AG09309 (cell line): ENCODE measurements around the gene OR5D16.
"Not testable (repeated sequence)": the region's sequence is repeated elsewhere in the genome, so short reads cannot be mapped to it uniquely, and the experiment has no call there.

Experiments used
- DNase-seq: peaks from one replicate; pipeline ENCODE4 v3.0.0-alpha.2; 2010; ENCODE audit warnings: low read depth
- H3K4me3 ChIP-seq: 2 replicates; pipeline ENCODE4 v1.5.1; 2011; ENCODE audit warnings: mild to moderate bottlenecking, low read depth, low read length, moderate library complexity; ENCODE audit not compliant: control insufficient read depth
- TF ChIP-seq, protein P1 (sequence below): IDR thresholded peaks from 2 replicates; pipeline ENCODE4 v1.5.1; 2011; ENCODE audit warnings: mild to moderate bottlenecking, low read depth, low read length, inconsistent platforms; ENCODE audit not compliant: insufficient read depth, control insufficient read depth; ENCODE audit errors: missing control alignments

Gene OR5D16

GRCh38 chr11:55826919-55827318 lies 11.6 kb upstream of the OR5D16 start, which contains the start of gene OR5L2:
Gene OR5L2 (plus strand): TSS chr11:55827219. CDS start chr11:55827219, 0 bp downstream.
- TF ChIP-seq, protein P1, sequence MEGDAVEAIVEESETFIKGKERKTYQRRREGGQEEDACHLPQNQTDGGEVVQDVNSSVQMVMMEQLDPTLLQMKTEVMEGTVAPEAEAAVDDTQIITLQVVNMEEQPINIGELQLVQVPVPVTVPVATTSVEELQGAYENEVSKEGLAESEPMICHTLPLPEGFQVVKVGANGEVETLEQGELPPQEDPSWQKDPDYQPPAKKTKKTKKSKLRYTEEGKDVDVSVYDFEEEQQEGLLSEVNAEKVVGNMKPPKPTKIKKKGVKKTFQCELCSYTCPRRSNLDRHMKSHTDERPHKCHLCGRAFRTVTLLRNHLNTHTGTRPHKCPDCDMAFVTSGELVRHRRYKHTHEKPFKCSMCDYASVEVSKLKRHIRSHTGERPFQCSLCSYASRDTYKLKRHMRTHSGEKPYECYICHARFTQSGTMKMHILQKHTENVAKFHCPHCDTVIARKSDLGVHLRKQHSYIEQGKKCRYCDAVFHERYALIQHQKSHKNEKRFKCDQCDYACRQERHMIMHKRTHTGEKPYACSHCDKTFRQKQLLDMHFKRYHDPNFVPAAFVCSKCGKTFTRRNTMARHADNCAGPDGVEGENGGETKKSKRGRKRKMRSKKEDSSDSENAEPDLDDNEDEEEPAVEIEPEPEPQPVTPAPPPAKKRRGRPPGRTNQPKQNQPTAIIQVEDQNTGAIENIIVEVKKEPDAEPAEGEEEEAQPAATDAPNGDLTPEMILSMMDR: no peak

DNA sequence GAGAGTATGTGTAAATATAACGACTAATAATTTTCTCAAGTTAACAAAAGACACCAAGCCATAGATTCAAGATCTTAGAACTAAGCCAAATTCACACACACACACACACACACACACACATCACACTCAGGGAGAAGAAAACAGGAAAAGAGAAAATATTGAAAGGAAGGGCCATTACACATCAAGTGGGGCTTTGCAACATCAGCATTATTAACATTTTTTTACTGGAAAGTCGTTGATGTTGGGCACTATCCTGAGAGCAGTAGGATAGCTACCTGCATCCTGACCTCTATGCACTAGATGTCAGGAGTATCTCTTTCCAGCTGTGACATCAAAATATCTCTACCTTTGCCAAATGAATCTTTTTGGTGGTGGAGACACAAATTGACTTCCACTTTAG lies 8.9 kb downstream of the OR5D16 start:
- no peak overlapping the region for H3K4me3 ChIP-seq
- DNase-seq: no peak
- TF ChIP-seq, protein P1: no peak

More at GRCh38 chr11:55826919-55827318, 11.6 kb upstream of the OR5D16 start, which contains the start of gene OR5L2:
- H3K4me3 ChIP-seq: no peak within 1 kb of the TSS
- no peak for DNase-seq

DNA sequence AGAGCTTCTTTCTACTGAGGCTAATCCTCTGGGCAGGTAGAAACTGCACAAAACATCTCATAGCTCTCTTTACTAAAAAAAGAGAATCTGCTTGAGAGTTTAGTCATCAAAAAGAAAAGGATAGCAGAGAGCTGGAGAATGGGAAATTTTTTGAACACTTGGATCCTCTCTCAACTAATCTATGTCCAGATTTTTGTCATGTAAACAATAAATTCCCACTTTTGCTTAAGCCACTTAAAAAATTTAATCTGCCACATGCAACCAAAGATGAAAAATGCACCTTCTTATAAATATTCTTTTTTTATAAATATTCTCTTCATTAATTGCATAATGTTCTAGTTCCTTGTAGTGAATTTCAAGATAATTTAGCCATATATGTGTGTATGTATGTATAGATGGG lies 10.5 kb downstream of the OR5D16 start:
- no peak for DNase-seq
- TF ChIP-seq, protein P1: no peak
- no peak overlapping the region for H3K4me3 ChIP-seq

GRCh38 chr11:55852141-55852540 lies 13.6 kb downstream of the OR5D16 start:
- H3K4me3 ChIP-seq: no peak overlapping the region
- TF ChIP-seq, protein P1: no peak
- no peak for DNase-seq

GRCh38 chr11:55854704-55855103 lies 16.2 kb downstream of the OR5D16 start:
- no peak for DNase-seq
- no peak overlapping the region for H3K4me3 ChIP-seq
- TF ChIP-seq, protein P1: no peak

DNA sequence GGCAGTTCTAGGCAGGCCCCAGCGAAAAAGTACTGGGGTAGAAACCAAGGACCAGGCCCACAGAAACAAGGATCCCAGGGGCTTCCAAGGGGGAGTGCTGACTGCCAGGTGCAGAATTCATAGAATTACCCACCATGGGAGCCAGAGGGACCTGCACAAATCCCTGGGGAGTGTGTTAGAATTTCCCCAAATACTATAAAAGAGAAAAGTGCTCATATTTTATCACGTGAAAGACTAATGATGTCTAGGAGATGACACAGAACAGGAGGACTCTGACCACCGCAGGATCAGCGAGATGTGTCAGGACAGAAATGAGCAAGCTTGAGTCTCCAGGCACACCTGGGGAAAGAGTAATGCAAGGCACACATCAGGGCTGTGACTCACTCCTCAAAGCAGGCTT lies 28.8 kb downstream of the OR5D16 start:
- not testable (repeated sequence) for DNase-seq, H3K4me3 ChIP-seq

- not testable (repeated sequence) for DNase-seq, H3K4me3 ChIP-seq
These were observed 34.2 kb downstream of the OR5D16 start for GRCh38 chr11:55872731-55873130.

- not testable (repeated sequence) for DNase-seq, H3K4me3 ChIP-seq
These were observed 34.6 kb downstream of the OR5D16 start for GRCh38 chr11:55873146-55873545.

DNA sequence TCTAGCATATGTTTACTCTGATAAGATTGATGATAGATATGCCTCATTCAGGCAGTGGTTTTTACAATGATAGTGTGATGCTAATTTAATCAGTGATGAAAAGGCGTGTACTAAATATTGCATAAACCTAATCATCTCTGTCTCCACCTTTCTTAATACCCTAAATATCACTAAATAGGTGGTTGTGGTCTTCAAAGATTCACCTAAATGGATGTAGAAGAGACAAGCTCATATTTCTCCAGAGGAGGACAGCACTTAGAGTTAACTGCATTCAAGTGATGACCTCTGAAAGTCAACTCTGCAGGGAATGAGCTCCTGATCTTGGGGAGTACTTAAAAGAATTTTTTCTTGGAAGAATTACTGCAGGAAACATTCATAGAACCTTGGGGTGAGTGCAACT lies 44.4 kb downstream of the OR5D16 start, which contains the start of gene TRIM51:
TRIM51 (plus strand) TSS at position 301 of the 400 bp plus-strand sequence. CDS start 2,132 bp downstream, outside the sequence.
- not testable (repeated sequence) for DNase-seq, H3K4me3 ChIP-seq

DNA sequence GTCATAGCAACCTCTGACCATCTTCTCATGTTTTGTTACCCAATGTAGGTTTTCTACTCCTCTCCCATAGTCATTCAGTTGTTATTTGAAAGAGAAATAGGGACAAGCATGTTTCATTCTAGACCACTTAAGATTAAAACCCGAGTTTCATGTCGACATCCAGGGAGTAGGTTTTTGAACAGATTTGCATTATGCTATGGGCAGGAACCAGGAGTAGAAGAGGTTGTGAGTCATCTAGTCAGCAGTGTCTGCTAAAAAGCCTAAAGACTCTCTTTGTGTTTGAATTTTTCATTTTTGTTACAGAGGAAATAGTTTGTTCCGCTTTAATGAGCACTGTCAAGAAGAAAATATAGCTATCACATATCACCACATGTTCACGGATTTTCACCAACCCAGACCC lies 46.4 kb downstream of the OR5D16 start:
- H3K4me3 ChIP-seq, DNase-seq: not testable (repeated sequence)

DNA sequence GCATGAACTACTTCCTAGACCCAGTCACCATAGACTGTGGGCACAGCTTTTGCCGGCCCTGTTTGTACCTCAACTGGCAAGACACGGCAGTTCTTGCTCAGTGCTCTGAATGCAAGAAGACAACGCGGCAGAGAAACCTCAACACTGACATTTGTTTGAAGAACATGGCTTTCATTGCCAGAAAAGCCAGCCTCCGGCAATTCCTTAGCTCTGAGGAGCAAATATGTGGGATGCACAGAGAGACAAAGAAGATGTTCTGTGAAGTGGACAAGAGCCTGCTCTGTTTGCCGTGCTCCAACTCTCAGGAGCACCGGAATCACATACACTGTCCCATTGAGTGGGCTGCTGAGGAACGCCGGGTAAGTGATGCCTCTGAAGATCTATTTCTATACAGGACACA lies 46.9 kb downstream of the OR5D16 start:
- H3K4me3 ChIP-seq, DNase-seq: not testable (repeated sequence)
